GM19240 (cell line): Measurements from ENCODE around the gene TMEM269.

Experiments used
- DNase-seq: peaks from one replicate; pipeline ENCODE4 v3.0.0; 2011; ENCODE audit warnings: low spot score; ENCODE audit not compliant: insufficient read length

The TMEM269 gene

GRCh38 chr1:42784946-42785693 lies at the start of gene TMEM269:
Gene TMEM269, plus strand, starts transcription at chr1:42784991. Its CDS starts 4,903 bp downstream, at chr1:42789894.
- DNase-seq = no peak

- DNase-seq = no peak
Observed at GRCh38 chr1:42735056-42735455, 49.7 kb upstream of the TMEM269 start.

GRCh38 chr1:42735477-42736105 lies 49.2 kb upstream of the TMEM269 start:
- DNase-seq = no peak

GRCh38 chr1:42736152-42736551 lies 48.6 kb upstream of the TMEM269 start:
- DNase-seq = no peak

- DNase-seq = no peak
Observed at GRCh38 chr1:42736571-42737200, 48.1 kb upstream of the TMEM269 start.

GRCh38 chr1:42737257-42737656 lies 47.5 kb upstream of the TMEM269 start:
- DNase-seq = no peak

GRCh38 chr1:42737986-42738677 lies 46.7 kb upstream of the TMEM269 start:
- DNase-seq = no peak

GRCh38 chr1:42738678-42739226 lies 46.0 kb upstream of the TMEM269 start:
- DNase-seq = no peak

- no peak for DNase-seq
Observed at GRCh38 chr1:42739753-42740700, 44.8 kb upstream of the TMEM269 start, which contains the start of gene CLDN19. Gene CLDN19, minus strand, starts transcription at chr1:42740236. Its CDS starts 173 bp downstream, at chr1:42740063.

- no peak for DNase-seq
Observed at GRCh38 chr1:42740851-42741580, 43.8 kb upstream of the TMEM269 start.

- DNase-seq = no peak
Observed at GRCh38 chr1:42741706-42742105, 43.1 kb upstream of the TMEM269 start.

GRCh38 chr1:42742141-42742540 lies 42.6 kb upstream of the TMEM269 start:
- no peak for DNase-seq

GRCh38 chr1:42742617-42743316 lies 42.0 kb upstream of the TMEM269 start:
- DNase-seq = no peak

GRCh38 chr1:42743317-42744147 lies 41.3 kb upstream of the TMEM269 start:
- DNase-seq = no peak

- DNase-seq = no peak
Observed at GRCh38 chr1:42744148-42744413, 40.7 kb upstream of the TMEM269 start.

- DNase-seq = no peak
Observed at GRCh38 chr1:42745851-42746250, 38.9 kb upstream of the TMEM269 start.

- DNase-seq = no peak
Observed at GRCh38 chr1:42746436-42747105, 38.2 kb upstream of the TMEM269 start.

- DNase-seq = peak; percentile 49
Observed at GRCh38 chr1:42747125-42747524, 37.7 kb upstream of the TMEM269 start.
